Neural cell (in vitro differentiated cells): ENCODE data around the gene AKAP6.

Experiments used
- EP300 ChIP-seq: fragments of 450-650 bp; conservative IDR thresholded peaks from 2 replicates; pipeline ENCODE4 v1.6.1; 2014; ENCODE audit warnings: antibody characterized with exemption, mild to moderate bottlenecking, moderate library complexity; ENCODE audit not compliant: poor library complexity, severe bottlenecking
- EZH2 ChIP-seq: fragments of 200-600, 300-800 bp; shearing (Covaris generic), sonication (generic); IDR thresholded peaks from 2 replicates; pipeline ENCODE4 v1.6.1; 2014; ENCODE audit warnings: antibody characterized with exemption, low read length, borderline replicate concordance, mild to moderate bottlenecking; ENCODE audit not compliant: insufficient read depth, poor library complexity, severe bottlenecking
- MXI1 ChIP-seq: fragments of 450-650 bp; conservative IDR thresholded peaks from 2 replicates; pipeline ENCODE4 v1.6.1; 2014; ENCODE audit warnings: antibody characterized with exemption, mild to moderate bottlenecking; ENCODE audit not compliant: poor library complexity, severe bottlenecking
- POLR2AphosphoS5 ChIP-seq: IDR thresholded peaks from 2 replicates; pipeline ENCODE4 v1.6.1; 2012
- RAD21 ChIP-seq: fragments of 450-650 bp; conservative IDR thresholded peaks from 2 replicates; pipeline ENCODE4 v1.6.1; 2014; ENCODE audit warnings: antibody characterized with exemption, mild to moderate bottlenecking, moderate library complexity
- TAF1 ChIP-seq: IDR thresholded peaks from 2 replicates; pipeline ENCODE4 v1.6.1; 2012; ENCODE audit warnings: low read depth
- TF ChIP-seq, protein P1 (sequence below): fragments of 450-650 bp; IDR thresholded peaks from 2 replicates; pipeline ENCODE4 v1.5.1; 2014; ENCODE audit warnings: antibody characterized with exemption, mild to moderate bottlenecking, moderate library complexity; ENCODE audit not compliant: poor library complexity, severe bottlenecking
- TF ChIP-seq, protein P2 (sequence below): IDR thresholded peaks from 2 replicates; pipeline ENCODE4 v1.6.1; 2012; ENCODE audit warnings: borderline replicate concordance

GRCh38 chr14:32478050-32478449, 149.0 kb downstream of the AKAP6 start:
- TF ChIP-seq, protein P1, sequence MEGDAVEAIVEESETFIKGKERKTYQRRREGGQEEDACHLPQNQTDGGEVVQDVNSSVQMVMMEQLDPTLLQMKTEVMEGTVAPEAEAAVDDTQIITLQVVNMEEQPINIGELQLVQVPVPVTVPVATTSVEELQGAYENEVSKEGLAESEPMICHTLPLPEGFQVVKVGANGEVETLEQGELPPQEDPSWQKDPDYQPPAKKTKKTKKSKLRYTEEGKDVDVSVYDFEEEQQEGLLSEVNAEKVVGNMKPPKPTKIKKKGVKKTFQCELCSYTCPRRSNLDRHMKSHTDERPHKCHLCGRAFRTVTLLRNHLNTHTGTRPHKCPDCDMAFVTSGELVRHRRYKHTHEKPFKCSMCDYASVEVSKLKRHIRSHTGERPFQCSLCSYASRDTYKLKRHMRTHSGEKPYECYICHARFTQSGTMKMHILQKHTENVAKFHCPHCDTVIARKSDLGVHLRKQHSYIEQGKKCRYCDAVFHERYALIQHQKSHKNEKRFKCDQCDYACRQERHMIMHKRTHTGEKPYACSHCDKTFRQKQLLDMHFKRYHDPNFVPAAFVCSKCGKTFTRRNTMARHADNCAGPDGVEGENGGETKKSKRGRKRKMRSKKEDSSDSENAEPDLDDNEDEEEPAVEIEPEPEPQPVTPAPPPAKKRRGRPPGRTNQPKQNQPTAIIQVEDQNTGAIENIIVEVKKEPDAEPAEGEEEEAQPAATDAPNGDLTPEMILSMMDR: no peak
- TF ChIP-seq, protein P2, sequence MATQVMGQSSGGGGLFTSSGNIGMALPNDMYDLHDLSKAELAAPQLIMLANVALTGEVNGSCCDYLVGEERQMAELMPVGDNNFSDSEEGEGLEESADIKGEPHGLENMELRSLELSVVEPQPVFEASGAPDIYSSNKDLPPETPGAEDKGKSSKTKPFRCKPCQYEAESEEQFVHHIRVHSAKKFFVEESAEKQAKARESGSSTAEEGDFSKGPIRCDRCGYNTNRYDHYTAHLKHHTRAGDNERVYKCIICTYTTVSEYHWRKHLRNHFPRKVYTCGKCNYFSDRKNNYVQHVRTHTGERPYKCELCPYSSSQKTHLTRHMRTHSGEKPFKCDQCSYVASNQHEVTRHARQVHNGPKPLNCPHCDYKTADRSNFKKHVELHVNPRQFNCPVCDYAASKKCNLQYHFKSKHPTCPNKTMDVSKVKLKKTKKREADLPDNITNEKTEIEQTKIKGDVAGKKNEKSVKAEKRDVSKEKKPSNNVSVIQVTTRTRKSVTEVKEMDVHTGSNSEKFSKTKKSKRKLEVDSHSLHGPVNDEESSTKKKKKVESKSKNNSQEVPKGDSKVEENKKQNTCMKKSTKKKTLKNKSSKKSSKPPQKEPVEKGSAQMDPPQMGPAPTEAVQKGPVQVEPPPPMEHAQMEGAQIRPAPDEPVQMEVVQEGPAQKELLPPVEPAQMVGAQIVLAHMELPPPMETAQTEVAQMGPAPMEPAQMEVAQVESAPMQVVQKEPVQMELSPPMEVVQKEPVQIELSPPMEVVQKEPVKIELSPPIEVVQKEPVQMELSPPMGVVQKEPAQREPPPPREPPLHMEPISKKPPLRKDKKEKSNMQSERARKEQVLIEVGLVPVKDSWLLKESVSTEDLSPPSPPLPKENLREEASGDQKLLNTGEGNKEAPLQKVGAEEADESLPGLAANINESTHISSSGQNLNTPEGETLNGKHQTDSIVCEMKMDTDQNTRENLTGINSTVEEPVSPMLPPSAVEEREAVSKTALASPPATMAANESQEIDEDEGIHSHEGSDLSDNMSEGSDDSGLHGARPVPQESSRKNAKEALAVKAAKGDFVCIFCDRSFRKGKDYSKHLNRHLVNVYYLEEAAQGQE: no peak
- TF ChIP-seq EP300 (no peak), RAD21 (no peak), MXI1 (no peak), TAF1 (no peak), EZH2 (no peak), POLR2AphosphoS5 (no peak)
